Mammary epithelial cell (primary cell): ENCODE measurements around the gene ERMN.

Source experiments
- EZH2 ChIP-seq: IDR thresholded peaks from 2 replicates; pipeline ENCODE4 v1.6.1; 2012; ENCODE audit warnings: low read length, inconsistent platforms, borderline replicate concordance
- TF ChIP-seq, protein P1 (sequence below), 2 donors: IDR thresholded peaks in 1 of 2; conservative IDR thresholded peaks in 1 of 2; 2 replicates each; pipeline ENCODE4 v1.5.1; 2011 to 2012; ENCODE audit warnings: inconsistent platforms in 2 of 2, low read length in 2 of 2, mild to moderate bottlenecking in 2 of 2, control low read depth in 1 of 2, low read depth in 1 of 2; ENCODE audit not compliant: insufficient read depth in 1 of 2; ENCODE audit errors: extremely low read depth in 1 of 2

- TF ChIP-seq, protein P1, sequence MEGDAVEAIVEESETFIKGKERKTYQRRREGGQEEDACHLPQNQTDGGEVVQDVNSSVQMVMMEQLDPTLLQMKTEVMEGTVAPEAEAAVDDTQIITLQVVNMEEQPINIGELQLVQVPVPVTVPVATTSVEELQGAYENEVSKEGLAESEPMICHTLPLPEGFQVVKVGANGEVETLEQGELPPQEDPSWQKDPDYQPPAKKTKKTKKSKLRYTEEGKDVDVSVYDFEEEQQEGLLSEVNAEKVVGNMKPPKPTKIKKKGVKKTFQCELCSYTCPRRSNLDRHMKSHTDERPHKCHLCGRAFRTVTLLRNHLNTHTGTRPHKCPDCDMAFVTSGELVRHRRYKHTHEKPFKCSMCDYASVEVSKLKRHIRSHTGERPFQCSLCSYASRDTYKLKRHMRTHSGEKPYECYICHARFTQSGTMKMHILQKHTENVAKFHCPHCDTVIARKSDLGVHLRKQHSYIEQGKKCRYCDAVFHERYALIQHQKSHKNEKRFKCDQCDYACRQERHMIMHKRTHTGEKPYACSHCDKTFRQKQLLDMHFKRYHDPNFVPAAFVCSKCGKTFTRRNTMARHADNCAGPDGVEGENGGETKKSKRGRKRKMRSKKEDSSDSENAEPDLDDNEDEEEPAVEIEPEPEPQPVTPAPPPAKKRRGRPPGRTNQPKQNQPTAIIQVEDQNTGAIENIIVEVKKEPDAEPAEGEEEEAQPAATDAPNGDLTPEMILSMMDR (conservative IDR thresholded peaks at IDR 0.05 in 1 of 2, IDR thresholded peaks at IDR 0.05 in 1 of 2; ENCODE audit: extremely low read depth in 1 of 2, insufficient read depth in 1 of 2, low read depth in 1 of 2, low read length in 2 of 2) = no peak
- no peak for TF ChIP-seq EZH2
Measured at GRCh38 chr2:157283468-157283867, 42.2 kb downstream of the ERMN start.
